Upper lobe of right lung (tissue), 1 donor: ENCODE results near the gene BMP4. TPM values are rescaled to one million over a fixed set of nuclear protein-coding genes. Genes with fewer than 3 reads are reported as not detected.
A peak's percentile ranks its signal among the peaks of the same experiment; 100 is the strongest.

Experiments used
- ATAC-seq: fragments of 200-7000 bp; cut with Tn5 transposase; one replicate; pipeline ENCODE4 v1.9.1; 2020; ENCODE audit warnings: mild to moderate bottlenecking, moderate library complexity
- DNase-seq: peaks from one replicate; pipeline ENCODE4 v3.0.0-alpha.2; 2020
- H3K27ac ChIP-seq: fragments of 200-600 bp; one replicate; pipeline ENCODE4 v1.8.0; 2022
- H3K27me3 ChIP-seq: fragments of 200-600 bp; one replicate; pipeline ENCODE4 v1.8.0; 2022; ENCODE audit warnings: mild to moderate bottlenecking
- H3K36me3 ChIP-seq: fragments of 200-600 bp; one replicate; pipeline ENCODE4 v1.8.0; 2022
- H3K4me1 ChIP-seq: fragments of 200-600 bp; one replicate; pipeline ENCODE4 v1.8.0; 2022
- H3K4me3 ChIP-seq: fragments of 200-600 bp; one replicate; pipeline ENCODE4 v1.8.0; 2022; ENCODE audit warnings: mild to moderate bottlenecking
- H3K9me3 ChIP-seq: fragments of 200-600 bp; one replicate; pipeline ENCODE4 v1.8.0; 2022
- CTCF ChIP-seq: fragments of 200-600 bp; IDR thresholded peaks from one replicate; pipeline ENCODE4 v1.8.0; 2022; ENCODE audit warnings: antibody characterized with exemption
- intact Hi-C: fragments of 100-400 bp; cut with DNase I; formaldehyde crosslinking; loops from one replicate; pipeline ENCODE4 v1.11.0; 2022
- total RNA-seq: library from RNA; stranded (reverse); fragmentation: NEBNext Ultra II Directional; extraction: Animal tissue kit (Norgen Biotek cat#: 25700); gene quantifications from one replicate; pipeline ENCODE4 v1.2.1, GENCODE V29; 2021
- donor health status: DM: no; HTN: yes; CAD: no; lungs with severe emphysema.

BMP4 gene
- total RNA-seq, 1 donor from 2014 or later, result 12.3 TPM

- Histone ChIP-seq H3K4me3 (peak overlapping the region; percentile 70), H3K36me3 (no peaks in the 10 kb centered on the region), H3K27ac (peak overlapping the region; percentile 89), H3K27me3 (peaks cover 13% of the 10 kb centered on the region), H3K4me1 (peaks cover 4% of the 10 kb centered on the region), H3K9me3 (no peaks in the 10 kb centered on the region)
- intact Hi-C loops, result no loop called here
- no peak for DNase-seq
- TF ChIP-seq CTCF, result no peak
- no peak for ATAC-seq
Observed at GRCh38 chr14:53955229-53955556, 1.4 kb downstream of the BMP4 start.

- DNase-seq, result peak; percentile 69
- H3K4me3 ChIP-seq, result peak overlapping the region; percentile 70
- H3K36me3 ChIP-seq, result no peaks in the 10 kb centered on the region
- H3K27ac ChIP-seq, result peak overlapping the region; percentile 89
- H3K9me3 ChIP-seq, result no peaks in the 10 kb centered on the region
- peaks cover 4% of the 10 kb centered on the region for H3K4me1 ChIP-seq
- intact Hi-C loops, result no loop called here
- H3K27me3 ChIP-seq, result peaks cover 13% of the 10 kb centered on the region
- no peak for TF ChIP-seq CTCF
- no peak for ATAC-seq
Observed at GRCh38 chr14:53954551-53955228, 1.9 kb downstream of the BMP4 start.

- peaks cover 13% of the 10 kb centered on the region for H3K27me3 ChIP-seq
- no peaks in the 10 kb centered on the region for H3K9me3 ChIP-seq
- intact Hi-C loops, result no loop called here
- H3K4me1 ChIP-seq, result peaks cover 4% of the 10 kb centered on the region
- DNase-seq (peak; percentile 77), ATAC-seq (peak; percentile 18)
- H3K4me3 ChIP-seq, result peak overlapping the region; percentile 70
- no peak for TF ChIP-seq CTCF
- H3K36me3 ChIP-seq, result no peaks in the 10 kb centered on the region
- H3K27ac ChIP-seq, result peak overlapping the region; percentile 89
Observed at GRCh38 chr14:53953828-53954550, 2.6 kb downstream of the BMP4 start.

- ATAC-seq (peak; percentile 91), DNase-seq (peak; percentile 94)
- H3K4me3 ChIP-seq, result peak overlapping the region; percentile 70
- H3K36me3 ChIP-seq, result no peaks in the 10 kb centered on the region
- TF ChIP-seq CTCF, result no peak
- intact Hi-C loops, result no loop called here
- peaks cover 13% of the 10 kb centered on the region for H3K27me3 ChIP-seq
- H3K4me1 ChIP-seq, result peaks cover 4% of the 10 kb centered on the region
- peak overlapping the region; percentile 89 for H3K27ac ChIP-seq
- H3K9me3 ChIP-seq, result no peaks in the 10 kb centered on the region
Observed at GRCh38 chr14:53953002-53953827, 3.4 kb downstream of the BMP4 start.

- peak overlapping the region; percentile 70 for H3K4me3 ChIP-seq
- H3K9me3 ChIP-seq, result no peaks in the 10 kb centered on the region
- no peak for ATAC-seq
- no peak for TF ChIP-seq CTCF
- H3K4me1 ChIP-seq, result peaks cover 4% of the 10 kb centered on the region
- DNase-seq, result no peak
- no peaks in the 10 kb centered on the region for H3K36me3 ChIP-seq
- peak overlapping the region; percentile 89 for H3K27ac ChIP-seq
- intact Hi-C loops, result no loop called here
- peaks cover 13% of the 10 kb centered on the region for H3K27me3 ChIP-seq
Observed at GRCh38 chr14:53952533-53952932, 4.1 kb downstream of the BMP4 start.
